GM21717 (cell line): Measurements from ENCODE around the gene ZKSCAN3.
A peak's percentile ranks its signal among the peaks of the same experiment; 100 is the strongest.
"Not testable (repeated sequence)": the region's sequence is repeated elsewhere in the genome, so short reads cannot be mapped to it uniquely, and the experiment has no call there.

ENCODE experiments used
- ATAC-seq: cut with Tn5 transposase; IDR thresholded peaks from one replicate; pipeline ENCODE4 v1.9.1; 2021; ENCODE audit warnings: mild to moderate bottlenecking, moderate library complexity; ENCODE audit not compliant: unreplicated experiment

The ZKSCAN3 gene

DNA sequence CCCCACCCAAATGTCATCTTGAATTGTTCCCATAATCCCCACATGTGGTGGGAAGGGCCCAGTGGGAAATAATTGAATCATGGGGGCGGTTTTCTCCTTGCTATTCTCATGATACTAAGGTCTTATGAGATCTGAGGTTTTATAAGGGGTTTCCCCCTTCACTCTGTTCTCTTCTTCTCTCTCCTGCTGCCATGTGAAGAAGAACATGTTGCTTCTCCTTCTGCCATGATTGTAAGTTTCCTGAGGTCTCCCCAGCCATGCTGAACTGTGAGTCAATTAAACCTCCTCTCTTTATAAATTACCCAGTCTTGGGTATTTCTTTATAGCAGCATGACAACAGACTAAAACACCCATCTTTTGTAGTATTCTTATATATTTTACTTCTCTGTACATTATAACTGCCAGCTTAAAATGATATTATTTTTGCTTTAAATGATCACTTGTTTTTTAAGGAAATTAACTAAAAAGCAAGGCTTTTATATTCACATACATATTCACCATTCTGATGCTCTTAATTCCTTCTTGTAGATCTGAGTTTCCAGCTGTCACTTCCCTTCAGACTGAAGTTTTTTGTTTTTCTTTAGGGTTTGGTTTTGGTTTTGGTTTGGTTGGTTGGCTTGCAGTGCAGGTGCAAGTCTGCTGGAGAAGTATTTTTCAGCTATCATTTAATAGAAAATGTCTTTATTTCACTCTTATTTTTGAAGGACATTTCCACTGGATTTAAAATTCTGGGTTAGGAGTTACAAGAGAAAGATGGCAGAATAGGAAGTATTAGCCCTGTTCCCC is 9.2 kb upstream of the ZKSCAN3 start:
- no peak for ATAC-seq

DNA sequence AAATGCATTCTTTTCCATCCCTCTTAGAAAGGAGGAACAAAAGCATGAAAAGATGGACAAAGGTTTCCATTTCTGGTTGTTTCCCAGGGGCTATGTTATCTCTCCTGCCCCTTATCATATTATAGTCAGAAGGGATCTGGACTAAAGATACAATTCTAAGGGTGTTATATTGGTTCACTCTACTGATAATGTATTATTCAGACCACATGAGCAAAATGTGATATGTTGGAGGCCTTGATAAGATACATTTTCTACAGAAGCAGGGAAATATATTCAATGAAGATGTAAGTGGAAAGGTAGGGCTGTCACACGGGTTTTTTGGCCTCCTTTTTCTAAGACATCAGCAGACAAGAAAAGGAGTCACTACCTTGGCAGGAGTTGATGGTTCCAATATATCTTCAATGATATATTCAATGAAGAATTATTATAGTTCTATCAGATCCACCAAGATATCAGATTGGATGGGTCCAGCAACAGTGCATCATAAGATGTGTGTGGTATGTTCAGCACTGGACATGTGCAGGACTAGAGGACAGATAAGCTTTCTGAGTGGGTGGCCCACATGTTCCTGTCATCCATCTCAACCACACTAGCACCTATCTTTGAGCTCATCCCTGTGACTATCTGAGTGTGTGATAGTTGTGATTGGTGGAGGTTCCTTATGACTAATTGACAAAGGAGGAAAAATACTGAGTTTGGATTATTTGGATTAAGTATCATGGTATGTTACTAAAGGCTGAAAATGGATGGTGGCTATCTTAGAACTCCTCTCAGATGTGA is 5.7 kb upstream of the ZKSCAN3 start:
- ATAC-seq: no peak

DNA sequence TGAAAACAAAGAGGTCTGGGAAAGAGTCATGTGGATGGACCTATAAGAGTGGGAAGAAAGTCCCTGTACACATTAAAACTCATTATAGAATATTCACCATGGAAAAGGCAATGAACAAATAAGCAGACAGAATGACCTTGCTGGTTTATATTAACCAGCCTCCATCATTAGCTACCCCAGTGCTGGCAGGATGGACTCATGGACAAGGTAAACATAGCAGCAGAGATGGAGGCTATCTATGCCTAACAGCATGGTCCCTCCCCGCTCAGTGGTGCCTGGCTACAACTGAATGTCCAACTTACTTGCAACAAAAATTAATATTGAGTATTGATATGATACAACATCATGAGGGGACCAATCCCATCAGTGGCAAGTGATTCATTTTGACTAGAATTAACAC is 4.5 kb upstream of the ZKSCAN3 start:
- no peak for ATAC-seq

DNA sequence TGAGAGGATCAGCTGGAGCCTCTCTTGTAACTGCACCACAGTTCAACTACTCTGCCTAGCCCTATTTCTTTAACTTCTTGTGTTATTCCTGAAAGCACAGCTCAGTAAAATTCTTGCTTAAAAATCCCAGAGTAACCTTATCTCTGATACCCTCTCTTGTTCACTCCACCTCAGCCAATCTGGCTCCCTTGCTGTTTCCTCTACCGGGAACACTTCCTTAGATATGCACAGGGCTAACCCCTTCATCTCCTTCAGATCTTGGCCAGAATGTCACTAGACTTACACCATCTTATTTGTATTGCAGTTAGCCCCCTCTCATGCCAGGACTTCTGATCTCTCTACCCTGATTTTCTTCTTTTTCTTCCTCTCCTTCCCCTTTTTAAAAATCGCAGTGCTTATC is 2.6 kb upstream of the ZKSCAN3 start:
- ATAC-seq: no peak

DNA sequence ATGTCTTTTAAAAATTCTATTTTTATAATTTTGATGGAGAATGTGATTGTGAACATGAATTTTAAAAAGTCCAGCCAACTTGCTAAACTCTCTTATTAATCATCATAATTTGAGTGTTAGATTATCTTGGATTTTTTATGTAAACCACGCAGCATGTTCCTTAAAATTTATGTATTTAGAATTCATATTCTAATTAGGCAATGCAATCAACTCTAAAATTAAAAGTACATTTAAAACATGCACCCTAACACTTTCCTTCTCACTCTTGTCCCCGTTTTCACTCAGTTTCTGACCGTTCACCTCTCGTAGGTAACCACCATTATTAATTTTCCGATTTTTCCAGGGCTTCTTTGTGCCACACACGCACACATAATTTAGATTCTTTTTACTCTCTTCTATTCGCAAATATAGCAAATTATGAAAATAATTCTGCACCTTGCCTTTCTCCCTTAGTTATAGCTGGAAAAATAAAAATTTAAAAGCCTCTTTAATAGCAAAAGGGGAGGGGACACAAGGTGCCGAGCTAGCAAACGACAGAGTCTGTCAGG is 329 bp upstream of the ZKSCAN3 start:
- ATAC-seq: no peak

DNA sequence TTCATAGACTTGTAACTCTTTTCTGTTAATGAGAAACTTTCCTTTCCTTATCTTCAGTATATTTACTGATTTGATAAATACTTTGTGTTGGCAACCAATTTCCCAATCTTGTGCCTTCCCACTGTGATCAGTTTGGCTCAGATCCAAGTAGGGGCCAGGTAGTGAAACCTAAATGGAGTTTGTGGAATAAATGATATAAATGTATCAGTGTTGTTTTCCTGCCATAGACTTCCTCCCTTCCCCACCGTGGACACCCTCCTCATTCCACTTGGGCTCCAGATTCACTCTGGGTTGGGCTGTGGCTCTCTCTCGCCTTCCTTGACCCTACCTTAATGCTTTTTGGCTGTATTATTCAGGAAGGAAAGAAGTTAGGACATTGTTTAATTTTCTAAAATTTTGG is 1.3 kb downstream of the ZKSCAN3 start:
- no peak for ATAC-seq

DNA sequence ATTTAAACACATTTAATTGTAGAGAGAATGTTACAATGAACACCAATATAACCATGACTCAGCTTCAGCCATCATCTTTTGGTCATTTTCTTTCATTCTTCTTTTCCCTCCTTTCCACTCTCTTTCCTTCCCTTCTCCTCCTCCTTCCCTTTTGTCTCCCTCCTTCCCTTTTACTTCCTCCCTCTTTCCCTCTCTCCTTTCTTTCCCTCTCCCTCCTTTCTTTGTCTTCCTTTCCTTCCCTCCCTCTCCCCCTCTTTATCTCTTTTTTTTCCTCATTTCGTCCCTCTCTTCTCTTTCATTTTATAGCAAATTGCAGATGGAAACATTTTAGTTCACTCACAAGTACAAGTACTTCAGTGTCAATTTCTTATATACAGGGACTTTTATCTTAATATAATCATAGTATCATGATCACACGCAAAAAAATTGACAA is 1.8 kb downstream of the ZKSCAN3 start:
- ATAC-seq: no peak

DNA sequence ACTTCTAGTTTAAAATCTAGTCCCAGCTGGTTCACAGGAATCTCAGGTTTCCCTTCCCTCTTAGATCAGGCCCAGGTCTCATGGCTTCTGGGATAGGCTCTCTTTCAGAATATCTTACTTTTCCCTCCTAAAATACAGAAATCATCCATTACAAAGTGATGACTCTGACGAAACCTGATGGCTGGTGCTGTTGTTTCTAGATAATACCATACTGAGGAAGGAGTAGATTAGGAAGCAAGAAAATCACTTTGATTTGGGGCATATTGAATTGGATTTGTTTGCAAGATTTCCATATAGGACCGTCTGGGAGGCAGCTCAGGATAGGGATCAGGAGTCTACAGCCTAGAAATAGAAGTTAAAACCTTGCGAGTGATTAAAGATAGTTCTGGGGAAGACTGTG is 3.6 kb downstream of the ZKSCAN3 start:
- no peak for ATAC-seq

DNA sequence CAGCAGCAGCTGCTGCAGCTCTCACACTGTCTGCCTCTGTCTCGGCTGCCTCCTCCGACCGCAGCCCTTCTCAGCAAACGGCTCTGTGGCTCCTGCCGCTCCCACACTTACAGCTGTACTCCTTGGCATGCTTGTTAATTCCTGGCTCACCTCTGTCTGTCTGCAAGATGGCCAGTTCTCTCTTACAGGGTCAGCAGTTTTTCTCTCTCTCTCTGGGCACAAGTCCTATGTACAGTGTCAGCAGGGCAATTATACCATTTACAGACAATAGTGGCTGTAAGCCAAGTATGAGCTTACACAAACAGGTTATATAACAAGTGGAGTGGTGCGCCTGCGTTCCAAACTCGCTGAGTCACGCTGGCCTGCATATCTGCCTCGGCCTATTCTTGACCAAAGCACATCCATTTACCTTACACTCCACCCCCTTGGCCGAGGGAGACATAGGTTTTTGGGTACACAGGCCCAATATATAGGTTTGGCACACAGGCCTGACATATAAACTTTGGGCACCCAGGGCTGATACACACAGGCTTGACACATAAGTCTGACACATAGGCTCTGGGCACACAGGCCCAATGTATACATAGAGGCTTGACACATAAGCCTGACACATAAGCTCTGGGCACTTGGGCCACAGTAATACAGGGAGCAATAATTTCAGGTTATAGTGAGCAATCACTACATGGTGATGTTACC is 4.4 kb downstream of the ZKSCAN3 start:
- no peak for ATAC-seq

DNA sequence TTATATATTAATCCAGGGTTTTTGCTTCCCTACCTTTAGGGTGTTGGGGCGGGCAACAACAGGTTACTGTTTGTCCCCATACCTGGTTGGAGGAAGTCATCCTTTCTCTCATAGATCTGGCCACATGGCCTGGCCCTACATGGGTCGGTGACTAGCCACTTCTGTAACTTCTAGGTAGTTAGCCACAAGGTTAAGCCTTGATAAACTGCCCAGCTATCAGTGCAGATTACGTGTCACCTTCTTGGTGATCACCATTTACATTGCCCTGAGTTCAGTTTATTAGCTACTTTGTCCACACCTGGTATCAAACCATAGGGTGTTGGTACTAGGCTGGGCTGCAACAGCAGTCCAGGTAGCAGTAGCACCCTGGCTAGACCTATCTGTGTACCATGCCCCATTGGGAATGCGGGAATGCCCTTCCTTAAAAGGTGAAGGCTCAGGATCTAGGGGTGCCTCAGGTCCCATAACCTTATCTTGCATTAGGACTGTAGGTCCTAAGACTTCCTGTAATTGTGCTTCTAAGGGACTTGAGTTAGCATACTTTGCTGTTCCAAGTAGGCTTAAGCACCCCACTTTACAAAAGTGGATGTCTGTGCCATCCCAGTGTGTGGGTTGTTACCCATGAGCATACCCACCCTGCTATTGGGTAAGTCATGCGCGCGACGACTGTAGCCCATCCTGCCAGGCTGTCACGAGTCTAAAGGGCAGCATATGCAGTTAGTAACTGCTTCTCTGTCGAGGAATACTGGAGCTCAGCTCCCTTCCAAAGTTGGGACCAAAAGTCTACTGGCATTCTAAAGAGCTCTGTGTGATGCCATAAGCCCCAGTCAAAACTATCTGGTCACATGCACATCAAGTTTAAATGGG is 5.2 kb downstream of the ZKSCAN3 start:
- ATAC-seq: no peak

DNA sequence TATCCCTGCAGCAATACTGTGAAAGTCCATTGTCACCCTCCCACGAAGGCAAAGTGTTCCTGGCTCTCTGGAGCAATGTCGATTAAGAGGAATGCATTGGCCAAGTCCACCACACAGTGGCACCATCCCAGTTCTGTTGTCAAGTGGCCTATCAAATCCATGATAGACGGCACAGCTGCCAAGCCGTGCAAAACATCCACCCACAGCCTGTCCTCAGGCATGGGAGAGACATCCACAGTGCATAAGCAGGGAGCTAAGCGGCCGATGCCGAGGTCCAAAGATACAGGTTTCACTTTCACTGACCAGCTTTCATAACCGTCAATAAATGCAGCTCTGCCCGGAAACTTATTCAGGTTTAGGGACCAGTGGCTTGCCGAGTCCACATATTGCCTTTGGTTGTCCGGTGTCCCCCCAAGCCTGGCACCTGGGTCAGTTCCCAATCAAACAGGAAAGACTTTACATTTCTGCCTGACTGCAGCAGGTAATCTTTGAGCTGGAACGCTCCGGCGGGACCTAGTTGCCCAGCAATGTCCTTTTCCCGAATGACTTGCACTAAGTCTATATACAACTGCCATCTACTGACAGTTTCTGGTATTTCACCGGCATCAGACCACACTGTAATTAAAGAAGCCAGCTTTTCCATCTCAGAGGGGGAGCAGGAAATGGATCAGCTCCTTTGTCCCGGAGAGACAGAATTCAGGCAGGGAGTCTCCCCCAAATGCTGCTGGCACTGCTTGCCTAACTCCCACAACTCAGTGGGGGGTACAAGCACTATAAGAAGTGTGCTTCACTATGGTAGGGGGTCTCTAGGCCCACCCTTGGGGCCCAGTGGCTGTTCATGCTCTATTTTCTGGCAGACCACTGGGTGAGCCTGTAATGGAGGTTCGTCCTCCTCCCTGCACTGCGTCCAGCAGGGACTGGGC is 6.3 kb downstream of the ZKSCAN3 start:
- peak; percentile 49 for ATAC-seq

DNA sequence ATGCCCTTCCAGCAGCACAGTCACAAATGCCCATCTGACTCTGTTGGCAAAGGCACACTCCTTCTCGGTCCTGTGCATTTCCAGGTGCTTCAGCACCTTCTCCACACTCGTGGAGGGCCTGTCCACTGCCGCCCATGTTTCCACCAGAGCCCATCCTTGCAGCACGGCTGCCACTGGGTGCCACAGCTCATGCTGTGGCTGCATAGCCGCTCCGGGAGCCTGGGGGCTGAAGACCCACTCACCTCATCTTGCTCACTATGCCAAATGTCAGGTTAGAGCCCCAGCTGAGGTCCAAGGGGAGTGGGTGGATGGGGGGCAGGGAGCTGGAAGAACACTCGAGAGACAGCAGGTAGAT is 6.9 kb downstream of the ZKSCAN3 start:
- no peak for ATAC-seq

DNA sequence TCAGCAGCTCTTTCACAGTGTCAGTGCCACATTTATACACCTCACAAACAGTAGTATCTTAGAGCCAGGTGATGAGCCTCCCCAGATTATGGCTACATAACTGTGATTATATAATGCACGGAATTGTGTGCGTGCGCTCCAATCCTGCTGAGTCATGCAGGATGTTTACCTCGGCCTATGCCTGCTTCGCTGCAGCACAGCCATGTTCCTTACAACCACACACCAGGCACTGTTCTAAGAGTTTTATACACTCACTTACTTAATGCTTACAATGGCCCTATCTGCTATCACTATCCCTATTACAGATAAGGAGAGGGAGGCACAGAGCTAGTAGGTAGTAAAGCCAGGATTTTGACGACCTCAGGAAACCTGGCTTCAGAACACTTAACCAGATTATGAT is 7.3 kb downstream of the ZKSCAN3 start:
- ATAC-seq: no peak

DNA sequence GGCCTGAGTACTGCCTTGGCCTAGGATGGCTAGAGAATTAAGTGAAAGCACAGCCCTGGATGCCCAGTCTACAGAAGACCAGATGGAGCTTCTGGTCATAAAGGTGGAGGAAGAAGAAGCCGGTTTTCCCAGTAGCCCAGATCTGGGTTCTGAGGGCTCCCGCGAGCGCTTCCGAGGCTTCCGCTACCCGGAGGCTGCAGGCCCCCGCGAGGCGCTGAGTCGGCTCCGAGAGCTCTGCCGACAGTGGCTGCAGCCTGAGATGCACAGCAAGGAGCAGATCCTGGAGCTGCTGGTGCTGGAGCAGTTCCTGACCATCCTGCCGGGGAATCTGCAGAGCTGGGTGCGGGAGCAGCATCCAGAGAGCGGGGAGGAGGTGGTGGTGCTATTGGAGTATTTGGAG is 9.8 kb downstream of the ZKSCAN3 start:
- ATAC-seq: not testable (repeated sequence)

DNA sequence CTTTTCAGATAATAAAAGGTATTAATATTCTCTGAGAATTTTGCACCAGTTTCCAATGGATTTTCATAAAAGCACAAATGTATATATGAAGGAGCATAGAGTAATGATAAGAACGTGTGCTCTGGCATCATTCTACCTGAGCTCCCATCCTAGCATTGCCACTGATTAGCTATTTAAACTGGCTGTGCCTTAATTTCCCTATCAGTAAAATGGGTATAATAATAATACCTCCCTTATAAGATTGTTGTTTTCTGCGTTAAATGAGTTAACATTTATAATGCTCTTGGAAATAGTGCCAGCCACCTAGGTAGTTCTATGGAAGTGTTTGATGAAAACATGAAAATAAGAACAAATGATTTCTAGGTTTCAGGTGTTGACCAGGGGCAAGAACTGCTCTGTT is 11.2 kb downstream of the ZKSCAN3 start:
- ATAC-seq: no peak

DNA sequence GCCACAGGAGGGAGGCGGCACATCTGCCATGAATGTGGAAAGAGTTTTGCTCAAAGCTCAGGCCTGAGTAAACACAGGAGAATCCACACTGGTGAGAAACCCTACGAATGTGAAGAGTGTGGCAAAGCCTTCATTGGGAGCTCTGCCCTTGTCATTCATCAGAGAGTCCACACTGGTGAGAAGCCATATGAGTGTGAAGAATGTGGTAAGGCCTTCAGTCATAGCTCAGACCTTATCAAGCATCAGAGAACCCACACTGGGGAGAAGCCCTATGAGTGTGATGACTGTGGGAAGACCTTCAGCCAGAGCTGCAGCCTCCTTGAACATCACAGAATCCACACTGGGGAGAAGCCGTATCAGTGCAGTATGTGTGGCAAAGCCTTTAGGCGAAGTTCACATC is 15.8 kb downstream of the ZKSCAN3 start:
- ATAC-seq: not testable (repeated sequence)

DNA sequence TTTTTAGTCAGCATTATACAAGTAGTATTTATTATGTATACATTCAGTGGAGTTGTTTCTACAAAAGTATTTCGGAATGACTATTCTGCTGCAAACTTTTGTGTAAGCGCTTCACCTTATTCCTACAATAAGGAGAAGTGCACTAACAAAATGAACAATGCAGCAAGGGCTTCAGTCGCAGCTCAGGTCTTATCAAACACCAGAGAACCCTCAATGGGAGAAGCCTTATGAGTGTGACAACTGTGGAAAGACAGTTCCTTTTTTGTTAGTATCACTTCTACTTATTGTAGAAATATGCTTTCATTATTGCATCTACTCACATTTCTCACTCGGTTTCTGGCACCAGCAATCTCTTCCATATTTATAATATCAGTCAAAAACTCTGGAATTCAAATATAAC is 18.8 kb downstream of the ZKSCAN3 start:
- ATAC-seq: peak; percentile 68

DNA sequence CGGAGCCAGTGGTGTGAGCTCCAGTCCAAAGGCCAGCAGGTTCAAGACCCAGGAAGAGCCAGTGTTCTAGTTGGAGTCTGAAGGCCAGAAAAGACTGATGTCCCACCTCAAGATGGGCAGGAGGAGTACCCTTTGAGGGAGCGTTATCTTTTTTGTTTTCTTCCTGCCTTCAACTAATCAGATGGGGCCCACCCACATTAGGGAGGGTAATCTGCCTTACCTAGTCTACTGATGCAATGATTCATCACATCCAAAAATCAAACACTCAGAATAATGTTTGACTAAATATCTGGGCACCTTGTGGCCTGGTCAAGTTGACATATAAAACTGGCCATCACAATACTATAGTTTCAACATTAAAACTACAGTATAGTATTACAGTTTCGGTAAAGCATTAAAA is 19.7 kb downstream of the ZKSCAN3 start:
- no peak for ATAC-seq

DNA sequence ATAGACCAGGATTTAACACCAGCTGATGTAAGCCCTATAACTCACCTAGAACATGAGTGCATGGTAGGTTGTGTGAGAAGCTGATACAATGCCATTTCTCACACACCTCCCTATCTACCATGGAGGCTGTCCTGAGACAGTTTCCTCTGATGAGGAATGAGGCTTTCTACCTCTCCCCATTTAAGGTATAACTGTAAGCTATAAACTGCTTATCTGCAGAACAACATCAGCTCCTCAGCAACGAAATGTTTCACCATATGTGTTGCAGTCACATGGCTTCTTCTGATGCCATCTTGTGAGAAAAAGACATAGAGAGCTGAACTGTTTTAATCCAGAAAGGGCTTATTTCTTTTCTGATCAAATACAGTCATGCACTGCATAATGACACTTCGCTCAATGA is 20.7 kb downstream of the ZKSCAN3 start:
- no peak for ATAC-seq

DNA sequence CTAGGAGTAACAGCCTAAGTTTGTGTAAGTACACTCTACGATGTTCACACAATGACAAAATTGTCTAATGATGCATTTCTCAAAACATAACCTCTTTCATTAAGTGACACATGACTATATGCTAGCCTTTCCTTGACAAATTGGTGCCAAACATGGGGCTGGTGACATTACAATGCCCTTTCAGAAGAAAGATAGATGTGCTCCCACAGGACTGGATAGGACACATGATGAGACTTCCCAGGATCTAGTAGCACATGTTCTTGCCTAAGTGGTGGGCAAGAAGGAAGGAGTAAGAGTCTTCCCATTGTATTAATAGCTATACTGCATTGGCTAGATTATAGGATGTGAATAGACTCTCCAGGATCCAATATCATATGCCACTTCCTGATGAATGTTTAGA is 21.5 kb downstream of the ZKSCAN3 start:
- no peak for ATAC-seq
